Keratinocyte (primary cell): Measurements from ENCODE around the gene ST6GALNAC6.

Experiments used
- CTCF ChIP-seq, 3 experiments: IDR thresholded peaks in 1 of 3; conservative IDR thresholded peaks in 1 of 3; optimal IDR thresholded peaks in 1 of 3; 2 replicates in 2 of 3; 3 replicates in 1 of 3; pipeline versions ENCODE3 to v1.5.1; 2011; ENCODE audit warnings: low read length in 3 of 3, mild to moderate bottlenecking in 3 of 3, moderate library complexity in 2 of 3, control low read depth in 1 of 3, inconsistent platforms in 1 of 3; ENCODE audit not compliant: insufficient read depth in 2 of 3; ENCODE audit errors: extremely low read depth in 1 of 3
- EZH2 ChIP-seq: IDR thresholded peaks from one replicate; pipeline ENCODE4 v1.6.1; 2012; ENCODE audit warnings: inconsistent platforms, mild to moderate bottlenecking, low read length, moderate library complexity

GRCh38 chr9:127890053-127890452 is 9.3 kb downstream of the ST6GALNAC6 start:
- TF ChIP-seq CTCF (optimal IDR thresholded peaks at IDR 0.05 in 1 of 3, IDR thresholded peaks at IDR 0.05 in 1 of 3, conservative IDR thresholded peaks at IDR 0.05 in 1 of 3; ENCODE audit: extremely low read depth in 1 of 3, insufficient read depth in 2 of 3, low read length in 3 of 3) (no peak), EZH2 (no peak)
